Cardiac fibroblast (primary cell): ENCODE data around the gene SMARCC1.
A peak's percentile ranks its signal among the peaks of the same experiment; 100 is the strongest.

Experiments used
- DNase-seq, 2 donors: peaks; one replicate each; pipeline versions ENCODE4 v3.0.0 to v3.0.0-alpha.2; 2010; ENCODE audit warnings: low read depth in 2 of 2
- H3K4me3 ChIP-seq, 2 donors: replicated peaks in 1 of 2; 1 replicate in 1 of 2; 2 replicates in 1 of 2; pipeline ENCODE4 v1.5.1; 2011; ENCODE audit warnings: low read depth in 2 of 2, low read length in 2 of 2, mild to moderate bottlenecking in 2 of 2, moderate library complexity in 1 of 2
- TF ChIP-seq, protein P1 (sequence below): IDR thresholded peaks from one replicate; pipeline ENCODE4 v1.5.1; 2011; ENCODE audit warnings: low read depth, mild to moderate bottlenecking, low read length, inconsistent platforms

SMARCC1 gene

DNA sequence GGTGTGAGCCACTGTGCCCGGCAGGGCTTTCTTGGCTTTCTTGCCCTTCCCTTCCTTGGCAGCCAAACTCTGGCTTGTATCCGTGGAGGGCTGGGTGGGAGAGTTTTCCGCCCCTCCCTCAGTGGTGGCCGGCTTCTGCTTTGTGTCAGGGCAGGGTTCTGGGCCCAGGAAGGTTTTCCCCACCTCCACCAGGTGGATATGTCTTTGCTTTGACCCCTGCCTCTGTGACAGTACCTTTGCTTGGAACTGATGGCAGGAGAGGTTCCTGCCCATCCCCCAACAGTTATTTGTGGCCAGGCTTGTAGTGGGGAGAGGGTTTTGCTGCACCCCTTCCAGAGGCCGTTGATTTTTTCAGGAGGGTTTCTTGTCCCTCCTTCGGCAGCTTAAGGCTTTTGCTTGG lies 227.4 kb downstream of the SMARCC1 start:
- TF ChIP-seq, protein P1, sequence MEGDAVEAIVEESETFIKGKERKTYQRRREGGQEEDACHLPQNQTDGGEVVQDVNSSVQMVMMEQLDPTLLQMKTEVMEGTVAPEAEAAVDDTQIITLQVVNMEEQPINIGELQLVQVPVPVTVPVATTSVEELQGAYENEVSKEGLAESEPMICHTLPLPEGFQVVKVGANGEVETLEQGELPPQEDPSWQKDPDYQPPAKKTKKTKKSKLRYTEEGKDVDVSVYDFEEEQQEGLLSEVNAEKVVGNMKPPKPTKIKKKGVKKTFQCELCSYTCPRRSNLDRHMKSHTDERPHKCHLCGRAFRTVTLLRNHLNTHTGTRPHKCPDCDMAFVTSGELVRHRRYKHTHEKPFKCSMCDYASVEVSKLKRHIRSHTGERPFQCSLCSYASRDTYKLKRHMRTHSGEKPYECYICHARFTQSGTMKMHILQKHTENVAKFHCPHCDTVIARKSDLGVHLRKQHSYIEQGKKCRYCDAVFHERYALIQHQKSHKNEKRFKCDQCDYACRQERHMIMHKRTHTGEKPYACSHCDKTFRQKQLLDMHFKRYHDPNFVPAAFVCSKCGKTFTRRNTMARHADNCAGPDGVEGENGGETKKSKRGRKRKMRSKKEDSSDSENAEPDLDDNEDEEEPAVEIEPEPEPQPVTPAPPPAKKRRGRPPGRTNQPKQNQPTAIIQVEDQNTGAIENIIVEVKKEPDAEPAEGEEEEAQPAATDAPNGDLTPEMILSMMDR: no peak

DNA sequence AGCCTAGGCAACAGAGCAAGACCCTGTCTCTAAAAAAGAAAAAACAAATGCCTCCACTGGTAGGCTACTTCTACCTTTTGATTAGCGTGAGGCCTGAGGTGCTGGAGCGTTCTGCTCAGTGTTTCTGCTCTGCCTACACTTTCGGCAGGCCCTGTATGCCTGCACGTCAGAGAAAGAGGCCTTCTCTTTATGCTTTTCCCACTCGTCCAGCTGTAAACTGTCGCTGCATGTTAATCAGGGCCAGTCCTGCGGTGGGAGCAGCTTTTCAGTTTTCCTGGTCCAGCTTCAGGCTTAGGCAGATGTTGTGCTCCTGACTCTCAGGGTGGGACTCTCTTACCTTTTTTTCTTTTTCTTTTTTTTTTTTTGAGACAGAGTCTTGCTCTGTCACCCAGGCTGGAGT lies 228.3 kb downstream of the SMARCC1 start:
- H3K4me3 ChIP-seq: no peak overlapping the region
- TF ChIP-seq, protein P1: no peak
- DNase-seq: no peak

More for the DNA sequence above, 227.4 kb downstream of the SMARCC1 start:
- H3K4me3 ChIP-seq: no peak overlapping the region
- no peak for DNase-seq

DNA sequence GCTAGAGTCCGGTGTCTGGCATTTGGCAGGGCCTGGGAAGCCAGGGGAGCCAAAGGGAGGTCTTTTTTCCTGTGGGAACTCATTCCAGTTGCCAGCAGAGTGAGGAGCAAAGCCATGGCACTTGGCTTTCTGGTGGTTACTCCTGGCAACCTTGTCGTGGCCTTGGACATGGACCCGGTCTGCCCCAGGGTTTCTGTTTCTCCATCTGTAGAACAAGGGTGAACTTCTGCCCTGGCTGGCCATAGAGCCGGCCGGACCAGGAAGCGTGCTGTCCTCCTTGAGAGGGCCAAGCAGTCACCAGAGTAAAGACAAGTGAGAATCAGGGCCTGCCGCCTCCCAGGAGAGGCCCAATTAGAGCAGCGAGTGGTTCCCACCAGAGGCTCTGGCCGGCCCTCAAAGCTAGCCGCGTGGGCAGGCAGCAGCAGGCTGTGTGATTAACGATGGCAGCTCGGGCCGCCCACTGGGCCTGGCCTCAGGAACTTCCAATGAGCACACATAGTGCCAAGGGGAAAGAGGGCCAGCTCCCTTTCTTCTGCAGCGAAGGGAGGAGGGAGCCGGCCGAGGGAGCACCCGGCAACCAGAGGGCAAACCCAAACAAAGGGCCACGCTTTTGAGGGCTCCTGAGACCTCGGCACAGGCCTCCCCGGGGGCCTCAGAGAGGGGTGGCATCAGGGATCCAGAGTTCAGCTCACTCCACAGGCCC lies 239.1 kb downstream of the SMARCC1 start:
- TF ChIP-seq, protein P1: no peak
- H3K4me3 ChIP-seq: no peak overlapping the region
- peak in 1 of 2 donors; percentile 19 for DNase-seq

- no peak overlapping the region for H3K4me3 ChIP-seq
- TF ChIP-seq, protein P1: no peak
- peak in 1 of 2 donors; percentile 12 for DNase-seq
These were observed 240.0 kb downstream of the SMARCC1 start for GRCh38 chr3:47541583-47542108.

GRCh38 chr3:47540281-47540680 lies 241.4 kb downstream of the SMARCC1 start:
- peak in 1 of 2 donors; percentile 5 for DNase-seq
- TF ChIP-seq, protein P1: no peak
- H3K4me3 ChIP-seq: no peak overlapping the region

DNA sequence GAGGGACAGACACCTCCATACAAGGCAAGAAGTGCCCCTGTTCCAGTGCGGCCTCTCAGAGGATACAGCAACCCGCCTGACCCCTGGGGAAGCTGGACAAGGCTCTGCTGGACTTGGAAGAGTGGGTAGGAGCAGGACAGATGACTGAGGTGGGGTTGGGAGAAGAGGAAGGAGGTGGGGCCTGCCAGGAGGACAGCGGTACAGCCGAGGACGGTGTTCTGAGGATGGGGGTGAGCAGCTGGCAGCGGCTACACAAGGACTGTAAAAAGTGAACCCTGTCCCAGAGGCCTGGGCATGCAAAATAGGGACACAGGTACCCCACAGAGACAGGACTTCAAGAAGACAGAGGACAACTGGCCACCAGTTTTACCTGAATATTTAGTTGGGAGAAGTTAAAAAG lies 244.7 kb downstream of the SMARCC1 start:
- TF ChIP-seq, protein P1: no peak
- no peak overlapping the region for H3K4me3 ChIP-seq
- no peak for DNase-seq
